Ishikawa (cell line): ENCODE results near the gene BCAP31.

ENCODE experiments used
- EP300 ChIP-seq: IDR thresholded peaks from 2 replicates; pipeline ENCODE4 v1.6.1; 2012; ENCODE audit warnings: borderline replicate concordance
- NFIC ChIP-seq: IDR thresholded peaks from 2 replicates; pipeline ENCODE4 v1.6.1; 2012
- RAD21 ChIP-seq: IDR thresholded peaks from 2 replicates; pipeline ENCODE4 v1.6.1; 2012; ENCODE audit warnings: low read depth
- REST ChIP-seq: IDR thresholded peaks from 2 replicates; pipeline ENCODE4 v1.6.1; 2012; ENCODE audit warnings: low read depth, mild to moderate bottlenecking
- TCF12 ChIP-seq: IDR thresholded peaks from 2 replicates; pipeline ENCODE4 v1.6.1; 2012; ENCODE audit warnings: low read depth
- YY1 ChIP-seq: IDR thresholded peaks from 2 replicates; pipeline ENCODE4 v1.6.1; 2012; ENCODE audit warnings: low read depth
- ZBTB7A ChIP-seq: IDR thresholded peaks from 2 replicates; pipeline ENCODE4 v1.6.1; 2012; ENCODE audit warnings: low read depth

- no peak for TF ChIP-seq EP300
- TF ChIP-seq ZBTB7A = no peak
- TF ChIP-seq REST = no peak
- no peak for TF ChIP-seq RAD21
- no peak for TF ChIP-seq TCF12
- no peak for TF ChIP-seq NFIC
- no peak for TF ChIP-seq YY1
Observed at GRCh38 chrX:153651540-153652079, 72.6 kb downstream of the BCAP31 start.
